Activated CD4-positive, alpha-beta memory T cell treated with anti-CD3 and anti-CD28 coated beads for 36 hours (primary cell): ENCODE results near the gene OR56A3. TPM values are rescaled to one million over a fixed set of nuclear protein-coding genes. Genes with fewer than 3 reads are reported as not detected.

Experiments
- CTCF ChIA-PET: fragments of 350-600 bp; sonication (Branson Sonifier 250); formaldehyde crosslinking; loops from one replicate; lab custom pipeline; 2021; ENCODE audit warnings: antibody characterized with exemption, inconsistent platforms; lab: Charles Lee
- POLR2A ChIA-PET: fragments of 350-600 bp; sonication (Branson Sonifier 250); formaldehyde crosslinking; loops from one replicate; lab custom pipeline; 2021; ENCODE audit warnings: antibody characterized with exemption; lab: Charles Lee
- DNase-seq: peaks from one replicate; pipeline ENCODE4 v3.0.0-alpha.2; 2020
- H3K27ac Mint-ChIP-seq: one replicate; pipeline ENCODE4 v1.8.0; 2021; ENCODE audit warnings: mixed read lengths
- H3K27me3 Mint-ChIP-seq: one replicate; pipeline ENCODE4 v1.8.0; 2021; ENCODE audit warnings: mixed read lengths
- H3K36me3 Mint-ChIP-seq: one replicate; pipeline ENCODE4 v1.8.0; 2021; ENCODE audit warnings: mixed read lengths
- H3K4me1 Mint-ChIP-seq: one replicate; pipeline ENCODE4 v1.8.0; 2021; ENCODE audit warnings: low read depth, mixed read lengths
- H3K4me3 Mint-ChIP-seq: one replicate; pipeline ENCODE4 v1.8.0; 2021; ENCODE audit warnings: mild to moderate bottlenecking, mixed read lengths
- H3K9me3 Mint-ChIP-seq: one replicate; pipeline ENCODE4 v1.8.0; 2021; ENCODE audit warnings: mixed read lengths
- intact Hi-C: fragments of 100-400 bp; cut with micrococcal nuclease; formaldehyde crosslinking; loops from one replicate; pipeline ENCODE4 v1.15.1; 2023
- total RNA-seq, 2 experiments: library from RNA; stranded (reverse); gene quantifications; one replicate each; pipeline ENCODE4 v1.2.3, GENCODE V29; 2021

OR56A3 gene, protein sequence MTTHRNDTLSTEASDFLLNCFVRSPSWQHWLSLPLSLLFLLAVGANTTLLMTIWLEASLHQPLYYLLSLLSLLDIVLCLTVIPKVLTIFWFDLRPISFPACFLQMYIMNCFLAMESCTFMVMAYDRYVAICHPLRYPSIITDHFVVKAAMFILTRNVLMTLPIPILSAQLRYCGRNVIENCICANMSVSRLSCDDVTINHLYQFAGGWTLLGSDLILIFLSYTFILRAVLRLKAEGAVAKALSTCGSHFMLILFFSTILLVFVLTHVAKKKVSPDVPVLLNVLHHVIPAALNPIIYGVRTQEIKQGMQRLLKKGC
- not detected for total RNA-seq

DNA sequence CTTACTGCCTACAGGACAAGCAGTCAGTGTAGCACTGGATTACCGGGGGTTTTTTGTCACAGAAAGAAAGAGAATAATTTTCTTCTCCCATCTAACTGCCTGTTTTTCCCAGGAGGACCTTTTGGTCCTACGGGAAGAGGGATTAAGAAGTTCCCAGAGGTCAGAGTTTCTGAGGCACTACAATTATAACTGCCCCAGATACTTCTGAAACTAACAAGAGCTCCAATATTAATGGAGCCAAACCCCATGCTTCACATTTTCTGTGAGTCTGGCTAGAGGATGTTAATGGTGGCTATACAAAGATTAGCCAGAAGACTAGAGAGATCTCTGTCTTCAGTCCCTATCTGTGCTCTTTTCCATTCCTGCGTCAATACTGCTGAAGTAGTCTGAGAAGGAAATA lies at the start of gene OR56A3:
TSS of gene OR56A3 (plus strand) at position 301 of the 400 bp plus-strand sequence. CDS start 5,096 bp downstream, outside the sequence.
- Mint-ChIP-seq H3K4me3 (no peak within 1 kb of the TSS), H3K36me3 (no peaks in the 10 kb centered on the region), H3K27ac (no peak within 1 kb of the TSS), H3K4me1 (no peaks in the 10 kb centered on the region), H3K27me3 (no peaks in the 10 kb centered on the region), H3K9me3 (no peaks in the 10 kb centered on the region)
- no peak for DNase-seq
- intact Hi-C loops = no loop called here
- POLR2A ChIA-PET = no interaction called here
- CTCF ChIA-PET = no interaction called here

DNA sequence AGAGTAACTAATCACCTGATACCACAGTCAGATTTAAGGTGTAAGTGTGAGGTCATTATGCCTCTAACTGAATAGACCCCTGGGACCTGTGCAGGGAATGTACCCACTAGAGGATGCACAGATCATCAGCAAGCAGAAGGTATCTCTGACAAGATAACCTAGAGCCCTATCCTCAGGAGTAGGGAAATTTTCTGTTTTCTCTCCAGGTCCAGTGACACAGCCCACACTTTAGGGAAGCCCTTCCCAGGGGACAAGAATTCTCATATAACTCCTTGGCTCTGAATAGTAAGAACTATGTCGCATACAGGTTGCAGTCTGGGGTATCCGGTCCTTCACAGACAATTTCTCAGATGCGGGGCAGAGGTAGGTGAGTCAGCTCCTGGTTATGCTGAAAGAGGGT lies 49.1 kb upstream of the OR56A3 start, which contains the start of gene OR52E5:
TSS of gene OR52E5 (plus strand) at position 301 of the 400 bp plus-strand sequence. CDS start 7,569 bp downstream, outside the sequence.
- no peak within 1 kb of the TSS for H3K27ac Mint-ChIP-seq
- ChIA-PET CTCF (interaction anchor here (0.7 kb wide), 1 partner anchor 387 kb away, joined by 3 read pairs; no protein-coding TSS in a partner anchor), POLR2A (no interaction called here)
- intact Hi-C loops = loop anchor here (5.0 kb wide), 2 partner anchors 86 to 291 kb away; partner anchors contain the start of gene OR52N2
- no peak within 1 kb of the TSS for H3K4me3 Mint-ChIP-seq
- no peaks in the 10 kb centered on the region for H3K36me3 Mint-ChIP-seq
- H3K27me3 Mint-ChIP-seq = peaks cover 1% of the 10 kb centered on the region
- H3K4me1 Mint-ChIP-seq = no peaks in the 10 kb centered on the region
- H3K9me3 Mint-ChIP-seq = no peaks in the 10 kb centered on the region
- DNase-seq = no peak

DNA sequence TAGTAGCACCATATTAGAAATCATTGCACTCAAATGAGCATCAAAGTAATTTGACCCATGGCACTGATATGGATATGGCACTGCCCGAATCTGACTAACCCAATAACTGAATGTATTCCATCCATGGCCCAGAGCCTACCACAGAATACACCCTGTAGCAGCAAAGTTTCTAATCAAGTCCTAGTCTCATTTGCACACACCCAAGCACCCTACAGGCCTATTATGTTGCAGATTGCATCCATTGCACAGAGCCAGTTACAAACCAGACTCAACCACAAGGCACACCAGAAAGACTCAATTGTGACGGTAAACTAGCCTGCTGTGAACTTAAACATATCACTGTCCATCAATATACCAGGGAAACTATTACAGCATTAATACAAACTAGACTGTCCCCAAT lies 42.5 kb upstream of the OR56A3 start:
- no peaks in the 10 kb centered on the region for H3K9me3 Mint-ChIP-seq
- intact Hi-C loops = no loop called here
- no peak overlapping the region for H3K27ac Mint-ChIP-seq
- peaks cover 1% of the 10 kb centered on the region for H3K27me3 Mint-ChIP-seq
- no peaks in the 10 kb centered on the region for H3K4me1 Mint-ChIP-seq
- ChIA-PET CTCF (no interaction called here), POLR2A (no interaction called here)
- DNase-seq = no peak
- H3K4me3 Mint-ChIP-seq = no peak overlapping the region
- H3K36me3 Mint-ChIP-seq = no peaks in the 10 kb centered on the region

GRCh38 chr11:5910540-5910939 lies 31.5 kb upstream of the OR56A3 start:
- ChIA-PET POLR2A (no interaction called here), CTCF (no interaction called here)
- H3K36me3 Mint-ChIP-seq = no peaks in the 10 kb centered on the region
- no peaks in the 10 kb centered on the region for H3K4me1 Mint-ChIP-seq
- H3K4me3 Mint-ChIP-seq = no peak overlapping the region
- no peak for DNase-seq
- no peak overlapping the region for H3K27ac Mint-ChIP-seq
- no peaks in the 10 kb centered on the region for H3K9me3 Mint-ChIP-seq
- intact Hi-C loops = no loop called here
- H3K27me3 Mint-ChIP-seq = peaks cover 10% of the 10 kb centered on the region

- Mint-ChIP-seq H3K4me1 (no peaks in the 10 kb centered on the region), H3K9me3 (peaks cover 25% of the 10 kb centered on the region), H3K27ac (no peak overlapping the region), H3K27me3 (no peaks in the 10 kb centered on the region), H3K4me3 (no peak overlapping the region), H3K36me3 (no peaks in the 10 kb centered on the region)
- intact Hi-C loops = no loop called here
- ChIA-PET CTCF (no interaction called here), POLR2A (no interaction called here)
- peak; percentile 52 for DNase-seq
Measured at GRCh38 chr11:5922749-5923426, 19.2 kb upstream of the OR56A3 start.

- no peak overlapping the region for H3K4me3 Mint-ChIP-seq
- intact Hi-C loops = no loop called here
- H3K27me3 Mint-ChIP-seq = no peaks in the 10 kb centered on the region
- H3K4me1 Mint-ChIP-seq = no peaks in the 10 kb centered on the region
- H3K36me3 Mint-ChIP-seq = no peaks in the 10 kb centered on the region
- no peak overlapping the region for H3K27ac Mint-ChIP-seq
- peaks cover 25% of the 10 kb centered on the region for H3K9me3 Mint-ChIP-seq
- no peak for DNase-seq
- CTCF ChIA-PET = no interaction called here
- POLR2A ChIA-PET = no interaction called here
Measured at GRCh38 chr11:5923427-5923776, 18.6 kb upstream of the OR56A3 start.

DNA sequence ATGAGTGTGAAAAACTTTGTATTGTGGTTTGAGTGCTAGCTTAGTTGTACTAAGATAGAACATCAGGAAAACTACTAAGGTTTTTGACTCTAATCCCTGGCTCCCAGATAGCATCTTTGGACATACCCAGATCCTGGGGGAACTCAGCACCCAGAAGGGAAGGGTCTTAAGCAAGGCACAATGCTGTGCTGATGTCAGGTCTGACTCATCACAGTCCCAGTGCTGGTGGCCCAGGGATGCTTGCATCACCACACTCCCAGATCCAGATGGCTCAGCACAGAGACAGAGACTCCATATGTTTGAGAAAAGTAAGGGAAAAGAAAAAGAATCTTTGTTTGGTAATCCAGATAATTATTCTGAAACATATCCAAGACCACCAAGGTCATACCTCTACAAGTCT lies 18.3 kb upstream of the OR56A3 start:
- Mint-ChIP-seq H3K27ac (no peak overlapping the region), H3K27me3 (no peaks in the 10 kb centered on the region), H3K9me3 (peaks cover 25% of the 10 kb centered on the region), H3K4me1 (no peaks in the 10 kb centered on the region), H3K36me3 (no peaks in the 10 kb centered on the region), H3K4me3 (no peak overlapping the region)
- ChIA-PET POLR2A (no interaction called here), CTCF (no interaction called here)
- intact Hi-C loops = no loop called here
- no peak for DNase-seq

DNA sequence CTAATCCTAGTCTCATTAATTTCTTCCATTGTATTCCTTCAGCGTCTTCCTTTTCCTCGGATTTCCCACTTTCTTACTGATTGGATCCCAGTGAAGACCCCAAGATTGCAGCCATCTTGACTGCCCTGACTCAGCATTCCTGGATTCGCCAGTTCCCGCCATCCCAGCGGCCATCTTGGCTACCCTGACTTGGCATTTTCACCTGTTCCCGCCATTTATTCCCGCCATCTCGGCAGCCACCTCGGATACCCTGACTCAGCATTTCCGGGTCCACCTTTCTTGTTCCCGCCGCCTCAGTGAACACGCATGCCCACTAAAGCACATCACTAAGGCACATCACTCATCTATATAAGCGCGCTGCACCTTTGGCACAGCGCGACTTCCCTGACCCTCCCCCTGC lies 13.8 kb upstream of the OR56A3 start:
- intact Hi-C loops = no loop called here
- Mint-ChIP-seq H3K4me1 (no peaks in the 10 kb centered on the region), H3K9me3 (peaks cover 27% of the 10 kb centered on the region), H3K36me3 (no peaks in the 10 kb centered on the region), H3K27ac (no peak overlapping the region), H3K27me3 (no peaks in the 10 kb centered on the region), H3K4me3 (no peak overlapping the region)
- CTCF ChIA-PET = no interaction called here
- POLR2A ChIA-PET = no interaction called here
- DNase-seq = no peak

GRCh38 chr11:5928811-5929210 lies 13.2 kb upstream of the OR56A3 start:
- ChIA-PET CTCF (no interaction called here), POLR2A (no interaction called here)
- intact Hi-C loops = no loop called here
- Mint-ChIP-seq H3K4me1 (no peaks in the 10 kb centered on the region), H3K36me3 (no peaks in the 10 kb centered on the region), H3K27me3 (no peaks in the 10 kb centered on the region), H3K9me3 (peaks cover 24% of the 10 kb centered on the region), H3K27ac (no peak overlapping the region), H3K4me3 (no peak overlapping the region)
- DNase-seq = no peak

DNA sequence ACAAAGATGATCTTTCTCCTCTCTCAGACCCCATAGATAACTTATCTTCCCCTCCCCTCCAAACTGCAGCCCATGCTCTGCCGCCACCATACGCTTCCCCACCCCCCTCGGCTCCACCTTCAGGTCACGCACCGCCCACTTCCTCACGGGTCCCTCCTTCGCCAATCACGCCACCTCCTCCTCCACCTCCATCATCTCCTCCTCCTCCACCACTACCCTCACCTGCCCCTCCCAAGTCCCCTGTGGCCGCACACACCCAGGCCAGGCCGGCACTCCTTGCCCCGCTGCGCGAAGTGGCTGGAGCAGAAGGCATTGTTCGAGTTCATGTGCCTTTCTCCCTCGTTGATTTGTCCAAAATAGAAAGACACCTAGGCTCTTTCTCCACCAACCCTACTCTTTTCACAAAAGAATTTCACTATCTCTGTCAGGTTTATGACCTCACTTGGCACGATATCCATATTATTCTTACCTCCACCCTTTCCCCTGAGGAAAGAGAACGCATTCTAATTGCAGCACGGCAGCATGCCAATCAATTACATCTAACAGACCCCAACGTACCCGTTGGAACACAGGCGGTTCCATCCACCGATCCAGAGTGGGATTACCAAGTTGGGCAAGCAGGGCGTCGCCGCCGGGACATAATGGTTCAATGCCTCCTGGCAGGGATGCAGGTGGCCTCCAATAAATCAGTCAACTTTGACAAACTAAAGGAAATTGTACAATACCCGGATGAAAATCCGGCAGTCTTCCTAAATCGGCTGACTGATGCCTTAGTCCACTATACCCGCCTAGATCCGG lies 12.3 kb upstream of the OR56A3 start:
- no peaks in the 10 kb centered on the region for H3K36me3 Mint-ChIP-seq
- peaks cover 16% of the 10 kb centered on the region for H3K9me3 Mint-ChIP-seq
- no peak overlapping the region for H3K27ac Mint-ChIP-seq
- H3K27me3 Mint-ChIP-seq = no peaks in the 10 kb centered on the region
- intact Hi-C loops = no loop called here
- CTCF ChIA-PET = no interaction called here
- no peak overlapping the region for H3K4me3 Mint-ChIP-seq
- POLR2A ChIA-PET = no interaction called here
- no peak for DNase-seq
- no peaks in the 10 kb centered on the region for H3K4me1 Mint-ChIP-seq

GRCh38 chr11:5930614-5931013 lies 11.4 kb upstream of the OR56A3 start:
- intact Hi-C loops = no loop called here
- no peaks in the 10 kb centered on the region for H3K4me1 Mint-ChIP-seq
- ChIA-PET POLR2A (no interaction called here), CTCF (no interaction called here)
- no peaks in the 10 kb centered on the region for H3K27me3 Mint-ChIP-seq
- DNase-seq = no peak
- no peak overlapping the region for H3K4me3 Mint-ChIP-seq
- H3K27ac Mint-ChIP-seq = no peak overlapping the region
- H3K9me3 Mint-ChIP-seq = peaks cover 12% of the 10 kb centered on the region
- H3K36me3 Mint-ChIP-seq = no peaks in the 10 kb centered on the region

- Mint-ChIP-seq H3K4me1 (no peaks in the 10 kb centered on the region), H3K9me3 (peaks cover 11% of the 10 kb centered on the region), H3K27me3 (no peaks in the 10 kb centered on the region), H3K36me3 (no peaks in the 10 kb centered on the region), H3K4me3 (no peak overlapping the region), H3K27ac (no peak overlapping the region)
- ChIA-PET CTCF (no interaction called here), POLR2A (no interaction called here)
- DNase-seq = no peak
- intact Hi-C loops = no loop called here
Measured at GRCh38 chr11:5931061-5931460, 11.0 kb upstream of the OR56A3 start.
